Caco-2 (cell line): Measurements from ENCODE around the gene ATP1B1. TPM values are rescaled to one million over a fixed set of nuclear protein-coding genes. Genes with fewer than 3 reads are reported as not detected.
"Not testable (repeated sequence)": the region's sequence is repeated elsewhere in the genome, so short reads cannot be mapped to it uniquely, and the experiment has no call there.

Experiments used
- BruUV-seq: library from RNA; stranded (reverse); fragments of 400-500 nt; replicated peaks from 2 replicates; lab custom pipeline; 2021; lab: Mats Ljungman, UMichigan
- CTCF ChIA-PET: fragments of 300-600 bp; sonication (Branson Sonifier 250); formaldehyde crosslinking; loops from one replicate; lab custom pipeline; 2022; ENCODE audit warnings: antibody characterized with exemption; lab: Charles Lee
- POLR2A ChIA-PET: fragments of 300-600 bp; sonication (Branson Sonifier 250); formaldehyde crosslinking; loops from one replicate; lab custom pipeline; 2022; ENCODE audit warnings: antibody characterized with exemption; lab: Charles Lee
- DNase-seq, 2 experiments: peaks; one replicate each; pipeline versions ENCODE4 v3.0.0 to v3.0.0-alpha.2; 2020 to 2022
- H3K27me3 ChIP-seq: replicated peaks from 2 replicates; pipeline ENCODE4 v1.6.0; 2011; ENCODE audit warnings: low read length; ENCODE audit not compliant: control insufficient read depth, insufficient read depth
- H3K36me3 ChIP-seq: 2 replicates; pipeline ENCODE4 v1.5.1; 2011; ENCODE audit warnings: low read length; ENCODE audit not compliant: control insufficient read depth, insufficient read depth
- H3K4me1 ChIP-seq: fragments of 250-450 bp; sonication (Bioruptor Pico); 2 replicates; pipeline ENCODE4 v1.5.1; 2020; ENCODE audit warnings: mild to moderate bottlenecking
- H3K4me3 ChIP-seq: 2 replicates; pipeline ENCODE4 v1.5.1; 2011; ENCODE audit warnings: low read depth, mild to moderate bottlenecking, control low read depth, low read length
- H3K9me3 ChIP-seq: fragments of 250-450 bp; sonication (Bioruptor Pico); 2 replicates; pipeline ENCODE4 v1.5.1; 2020; ENCODE audit warnings: mild to moderate bottlenecking, moderate library complexity
- H3K27ac Mint-ChIP-seq: one replicate; pipeline ENCODE4 v1.8.0; 2022; ENCODE audit warnings: mixed read lengths; ENCODE audit not compliant: unreplicated experiment
- H3K27me3 Mint-ChIP-seq: one replicate; pipeline ENCODE4 v1.8.0; 2022; ENCODE audit warnings: mixed read lengths; ENCODE audit not compliant: insufficient read depth, unreplicated experiment
- H3K36me3 Mint-ChIP-seq: one replicate; pipeline ENCODE4 v1.8.0; 2022; ENCODE audit warnings: mild to moderate bottlenecking, mixed read lengths; ENCODE audit not compliant: insufficient read depth, unreplicated experiment
- H3K4me1 Mint-ChIP-seq: one replicate; pipeline ENCODE4 v1.8.0; 2022; ENCODE audit warnings: low read depth, mixed read lengths; ENCODE audit not compliant: unreplicated experiment
- H3K4me3 Mint-ChIP-seq: one replicate; pipeline ENCODE4 v1.8.0; 2022; ENCODE audit warnings: mild to moderate bottlenecking, moderate library complexity, mixed read lengths; ENCODE audit not compliant: unreplicated experiment
- H3K9me3 Mint-ChIP-seq: one replicate; pipeline ENCODE4 v1.8.0; 2022; ENCODE audit warnings: mixed read lengths; ENCODE audit not compliant: unreplicated experiment
- intact Hi-C: fragments of 100-400 bp; cut with micrococcal nuclease; formaldehyde crosslinking; loops from one replicate; pipeline ENCODE4 v1.10.0; 2022; ENCODE audit not compliant: unreplicated experiment
- total RNA-seq: library from RNA; stranded (reverse); gene quantifications from 2 replicates; pipeline ENCODE4 v1.2.3, GENCODE V29; 2022
- TF ChIP-seq, protein P1 (sequence below), 2 experiments: fragments of 200-600 bp in 1 of 2; IDR thresholded peaks; 1 replicate in 1 of 2; 2 replicates in 1 of 2; pipeline versions ENCODE4 v1.5.1 to v1.8.0; 2011 to 2022; ENCODE audit warnings: antibody characterized with exemption in 1 of 2, control low read depth in 1 of 2, inconsistent platforms in 1 of 2, low read depth in 1 of 2, low read length in 1 of 2, mild to moderate bottlenecking in 1 of 2, moderate library complexity in 1 of 2; ENCODE audit not compliant: insufficient read depth in 1 of 2, severe bottlenecking in 1 of 2, unreplicated experiment in 1 of 2

Gene ATP1B1
- total RNA-seq, 1 experiment from 2014 or later = 320 TPM

DNA sequence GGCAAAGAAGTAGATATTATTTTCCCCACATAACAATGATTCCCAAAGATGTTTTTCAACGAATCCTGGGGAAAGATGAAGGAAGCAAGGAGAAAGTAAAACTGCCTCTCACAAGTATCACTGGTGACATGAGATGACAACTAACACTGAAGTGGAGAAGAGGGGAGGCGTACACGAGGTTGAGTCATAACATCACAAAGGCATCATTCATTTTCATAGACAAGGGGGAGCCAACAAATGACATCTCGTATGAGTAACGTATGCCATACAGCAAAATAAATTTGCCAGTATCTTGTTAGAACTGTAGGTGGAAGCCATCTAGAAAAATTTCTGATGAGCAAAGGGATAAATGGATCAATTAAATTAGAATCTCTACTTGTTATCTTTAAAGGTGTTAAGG lies 56.6 kb downstream of the ATP1B1 start:
- no peaks in the 10 kb centered on the region for H3K36me3 ChIP-seq
- H3K9me3 ChIP-seq = no peaks in the 10 kb centered on the region
- TF ChIP-seq, protein P1, sequence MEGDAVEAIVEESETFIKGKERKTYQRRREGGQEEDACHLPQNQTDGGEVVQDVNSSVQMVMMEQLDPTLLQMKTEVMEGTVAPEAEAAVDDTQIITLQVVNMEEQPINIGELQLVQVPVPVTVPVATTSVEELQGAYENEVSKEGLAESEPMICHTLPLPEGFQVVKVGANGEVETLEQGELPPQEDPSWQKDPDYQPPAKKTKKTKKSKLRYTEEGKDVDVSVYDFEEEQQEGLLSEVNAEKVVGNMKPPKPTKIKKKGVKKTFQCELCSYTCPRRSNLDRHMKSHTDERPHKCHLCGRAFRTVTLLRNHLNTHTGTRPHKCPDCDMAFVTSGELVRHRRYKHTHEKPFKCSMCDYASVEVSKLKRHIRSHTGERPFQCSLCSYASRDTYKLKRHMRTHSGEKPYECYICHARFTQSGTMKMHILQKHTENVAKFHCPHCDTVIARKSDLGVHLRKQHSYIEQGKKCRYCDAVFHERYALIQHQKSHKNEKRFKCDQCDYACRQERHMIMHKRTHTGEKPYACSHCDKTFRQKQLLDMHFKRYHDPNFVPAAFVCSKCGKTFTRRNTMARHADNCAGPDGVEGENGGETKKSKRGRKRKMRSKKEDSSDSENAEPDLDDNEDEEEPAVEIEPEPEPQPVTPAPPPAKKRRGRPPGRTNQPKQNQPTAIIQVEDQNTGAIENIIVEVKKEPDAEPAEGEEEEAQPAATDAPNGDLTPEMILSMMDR (IDR thresholded peaks at IDR 0.05; ENCODE audit: insufficient read depth in 1 of 2, low read depth in 1 of 2, low read length in 1 of 2, severe bottlenecking in 1 of 2, unreplicated experiment in 1 of 2) = no peak
- intact Hi-C loops = no loop called here
- POLR2A ChIA-PET = no interaction called here
- no peak overlapping the region for H3K4me3 ChIP-seq
- no peak overlapping the region for H3K4me3 Mint-ChIP-seq
- no peaks in the 10 kb centered on the region for H3K9me3 Mint-ChIP-seq
- no peaks in the 10 kb centered on the region for H3K27me3 ChIP-seq
- no peaks in the 10 kb centered on the region for H3K27me3 Mint-ChIP-seq
- CTCF ChIA-PET = no interaction called here
- no TSS peak for BruUV-seq
- no peak for DNase-seq
- no peaks in the 10 kb centered on the region for H3K4me1 ChIP-seq
- no peaks in the 10 kb centered on the region for H3K4me1 Mint-ChIP-seq
- no peak overlapping the region for H3K27ac Mint-ChIP-seq
- H3K36me3 Mint-ChIP-seq = no peaks in the 10 kb centered on the region

DNA sequence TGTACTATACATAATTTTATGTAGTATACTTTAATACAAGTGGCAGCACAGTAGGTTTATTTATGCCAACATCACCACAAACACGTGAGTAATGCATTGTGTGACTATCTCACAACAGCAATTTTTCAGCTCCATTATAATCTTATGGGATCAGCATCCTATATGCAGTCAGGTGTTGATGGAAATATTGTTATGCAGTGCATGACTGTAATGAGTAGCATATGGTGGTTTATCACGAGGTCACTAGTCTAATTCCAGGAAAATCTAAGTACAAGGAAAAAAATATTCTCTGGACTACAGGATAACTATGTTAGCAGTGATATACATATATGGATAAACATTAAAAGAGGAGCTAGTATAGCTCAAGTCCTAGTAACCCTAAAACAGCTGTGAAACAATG lies 69.0 kb downstream of the ATP1B1 start:
- ChIA-PET CTCF (no interaction called here), POLR2A (no interaction called here)
- Histone ChIP-seq H3K27me3 (no peaks in the 10 kb centered on the region), H3K4me1 (no peaks in the 10 kb centered on the region), H3K9me3 (peaks cover 3% of the 10 kb centered on the region; the same call in 1 of the 2 replicates), H3K4me3 (no peak overlapping the region), H3K36me3 (no peaks in the 10 kb centered on the region)
- H3K36me3 Mint-ChIP-seq = no peaks in the 10 kb centered on the region
- DNase-seq = no peak
- H3K27ac Mint-ChIP-seq = no peak overlapping the region
- no peaks in the 10 kb centered on the region for H3K4me1 Mint-ChIP-seq
- H3K4me3 Mint-ChIP-seq = no peak overlapping the region
- BruUV-seq = no TSS peak
- intact Hi-C loops = no loop called here
- TF ChIP-seq, protein P1 (IDR thresholded peaks at IDR 0.05; ENCODE audit: insufficient read depth in 1 of 2, low read depth in 1 of 2, low read length in 1 of 2, severe bottlenecking in 1 of 2, unreplicated experiment in 1 of 2) = no peak
- H3K27me3 Mint-ChIP-seq = no peaks in the 10 kb centered on the region
- H3K9me3 Mint-ChIP-seq = no peaks in the 10 kb centered on the region

DNA sequence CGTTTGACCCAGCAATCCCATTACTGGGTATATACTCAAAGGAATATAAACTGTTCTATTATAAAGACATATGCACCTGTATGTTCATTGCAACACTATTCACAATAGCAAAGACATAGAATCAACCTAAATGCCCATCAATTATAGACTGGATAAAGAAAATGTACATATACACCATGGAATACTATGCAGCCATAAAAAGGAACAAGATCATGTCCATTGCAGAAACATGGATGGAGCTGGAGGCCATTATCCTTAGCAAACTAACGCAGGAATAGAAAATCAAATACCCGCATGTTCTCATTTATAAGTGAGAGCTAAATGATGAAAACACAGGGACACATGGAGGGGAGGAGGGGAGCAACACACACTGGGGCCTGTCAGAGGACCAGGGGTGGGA lies 72.9 kb downstream of the ATP1B1 start:
- POLR2A ChIA-PET, H3K27me3 ChIP-seq, H3K36me3 ChIP-seq, CTCF ChIA-PET, H3K4me3 Mint-ChIP-seq, BruUV-seq, H3K27me3 Mint-ChIP-seq, H3K27ac Mint-ChIP-seq, H3K4me3 ChIP-seq, H3K4me1 Mint-ChIP-seq, H3K9me3 ChIP-seq, H3K36me3 Mint-ChIP-seq, intact Hi-C loops, DNase-seq, H3K9me3 Mint-ChIP-seq, H3K4me1 ChIP-seq: not testable (repeated sequence)

DNA sequence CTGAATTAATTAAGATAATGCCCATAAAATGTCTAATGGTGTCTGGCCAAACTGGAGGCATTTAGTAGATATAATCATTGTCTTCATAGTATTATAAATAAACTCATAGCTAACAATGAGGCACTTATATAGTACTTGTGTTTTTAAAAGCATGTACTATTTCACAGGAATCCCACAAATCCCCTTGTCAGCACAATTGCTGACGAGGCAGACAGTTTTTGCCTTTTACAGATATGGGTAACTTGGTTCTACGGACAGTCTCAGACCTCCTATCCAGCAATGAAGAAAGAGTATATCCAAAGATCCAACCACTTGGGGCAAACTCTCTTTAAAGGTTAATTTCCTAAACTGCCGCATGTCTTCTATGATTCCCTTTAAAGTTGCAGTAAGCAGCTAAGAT lies 73.7 kb downstream of the ATP1B1 start:
- Histone ChIP-seq H3K27me3 (no peaks in the 10 kb centered on the region), H3K4me1 (no peaks in the 10 kb centered on the region), H3K9me3 (peaks cover 3% of the 10 kb centered on the region; the same call in 1 of the 2 replicates), H3K36me3 (no peaks in the 10 kb centered on the region), H3K4me3 (no peak overlapping the region)
- H3K36me3 Mint-ChIP-seq = no peaks in the 10 kb centered on the region
- TF ChIP-seq, protein P1 (IDR thresholded peaks at IDR 0.05; ENCODE audit: insufficient read depth in 1 of 2, low read depth in 1 of 2, low read length in 1 of 2, severe bottlenecking in 1 of 2, unreplicated experiment in 1 of 2) = no peak
- no peak overlapping the region for H3K27ac Mint-ChIP-seq
- no peak overlapping the region for H3K4me3 Mint-ChIP-seq
- intact Hi-C loops = no loop called here
- no peak for DNase-seq
- POLR2A ChIA-PET = no interaction called here
- H3K4me1 Mint-ChIP-seq = no peaks in the 10 kb centered on the region
- CTCF ChIA-PET = no interaction called here
- no TSS peak for BruUV-seq
- no peaks in the 10 kb centered on the region for H3K27me3 Mint-ChIP-seq
- no peaks in the 10 kb centered on the region for H3K9me3 Mint-ChIP-seq
